Esophagus squamous epithelium (tissue), 4 donors: Measurements from ENCODE around the gene GRAMD2A.

Experiments used
- CTCF ChIP-seq, 6 experiments: fragments of 450-650 bp in 4 of 6; fragments of 200-600 bp in 2 of 6; sonication (generic) in 2 of 6; IDR thresholded peaks; one replicate each; pipeline ENCODE4 v1.5.1; 2016 to 2019; ENCODE audit warnings: antibody characterized with exemption in 6 of 6, mild to moderate bottlenecking in 4 of 6, moderate library complexity in 4 of 6
- POLR2A ChIP-seq, 4 donors: fragments of 450-650 bp; IDR thresholded peaks; one replicate each; pipeline ENCODE4 v1.6.1; 2017; ENCODE audit warnings: antibody characterized with exemption in 4 of 4, mild to moderate bottlenecking in 4 of 4, moderate library complexity in 3 of 4

DNA sequence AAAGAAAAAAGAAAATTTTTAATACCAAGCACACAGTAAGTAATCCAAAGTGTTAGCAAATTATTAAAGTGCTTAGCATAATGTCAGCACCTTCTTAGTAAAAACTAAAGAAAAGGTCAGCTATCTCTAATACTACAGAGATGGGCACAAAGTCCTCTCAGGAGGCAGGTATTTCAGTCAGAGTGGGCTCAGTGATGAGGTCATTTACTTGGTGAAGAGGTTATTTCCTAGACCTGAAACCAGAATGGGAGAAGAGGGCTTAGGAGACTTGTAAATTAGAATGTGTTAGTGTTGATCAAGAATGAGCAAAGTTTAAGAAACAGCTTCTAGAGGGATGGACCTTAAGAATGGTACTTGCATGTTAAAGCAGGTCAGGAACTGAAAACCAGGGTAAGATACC is 42.1 kb upstream of the GRAMD2A start:
- TF ChIP-seq POLR2A (IDR thresholded peaks at IDR 0.05) (no peak), CTCF (IDR thresholded peaks at IDR 0.05) (no peak)
